Endothelial cell of umbilical vein (primary cell): ENCODE measurements around the gene PPP1R13B. TPM values are rescaled to one million over a fixed set of nuclear protein-coding genes. Genes with fewer than 3 reads are reported as not detected.

Source experiments
- BruUV-seq: library from RNA; stranded (reverse); fragments of 400-500 nt; replicated peaks from 2 replicates; lab custom pipeline; 2021; lab: Mats Ljungman, UMichigan
- CTCF ChIA-PET: fragments of 300-600, 350-600 bp; sonication (Branson Sonifier 250); formaldehyde crosslinking; loops from one replicate; lab custom pipeline; 2021; ENCODE audit warnings: antibody characterized with exemption, inconsistent platforms; lab: Charles Lee
- POLR2A ChIA-PET: fragments of 300-600, 350-600 bp; sonication (Branson Sonifier 250); formaldehyde crosslinking; loops from one replicate; lab custom pipeline; 2021; ENCODE audit warnings: antibody characterized with exemption, inconsistent platforms; lab: Charles Lee
- DNase-seq: peaks from one replicate; pipeline ENCODE4 v3.0.0-alpha.2; 2011; ENCODE audit warnings: low read depth, low spot score
- FAIRE-seq: peaks from 2 replicates; lab custom pipeline; 2011; peaks lifted over from hg19 to GRCh38; lab: Jason Lieb, UNC
- H2AFZ ChIP-seq: 2 replicates; pipeline ENCODE4 v1.6.0; 2012; ENCODE audit warnings: low read depth, low read length, control low read depth, inconsistent platforms
- H3K27ac ChIP-seq: 2 replicates; pipeline ENCODE4 v1.5.1; 2011; ENCODE audit warnings: low read depth, mild to moderate bottlenecking, control low read depth, low read length, moderate library complexity; ENCODE audit not compliant: insufficient read depth
- H3K27me3 ChIP-seq, 2 experiments: 2 replicates each; pipeline versions ENCODE4 v1.6.0 to v1.6.1; 2011; ENCODE audit warnings: low read length in 2 of 2, mixed read lengths in 1 of 2; ENCODE audit not compliant: control insufficient read depth in 2 of 2, insufficient read depth in 2 of 2
- H3K36me3 ChIP-seq, 2 experiments: 2 replicates in 1 of 2; 3 replicates in 1 of 2; pipeline ENCODE4 v1.5.1; 2011; ENCODE audit warnings: low read length in 2 of 2, mild to moderate bottlenecking in 1 of 2, moderate library complexity in 1 of 2; ENCODE audit not compliant: control insufficient read depth in 2 of 2, insufficient read depth in 2 of 2; ENCODE audit errors: extremely low read depth in 1 of 2
- H3K4me1 ChIP-seq: 3 replicates; pipeline ENCODE4 v1.5.1; 2011; ENCODE audit warnings: mild to moderate bottlenecking, low read length; ENCODE audit not compliant: control insufficient read depth, insufficient read depth; ENCODE audit errors: extremely low read depth
- H3K4me2 ChIP-seq: 2 replicates; pipeline ENCODE4 v1.6.1; 2011; ENCODE audit warnings: low read length, control low read depth, mixed read lengths; ENCODE audit not compliant: insufficient read depth
- H3K4me3 ChIP-seq, 3 experiments: fragments of 200-600 bp in 1 of 3; sonication (generic), shearing (Covaris generic) in 1 of 3; replicated peaks in 1 of 3; 2 replicates each; pipeline ENCODE4 v1.5.1; 2011 to 2016; ENCODE audit warnings: control low read depth in 3 of 3, low read length in 3 of 3, mild to moderate bottlenecking in 2 of 3, inconsistent platforms in 1 of 3, low read depth in 1 of 3, moderate library complexity in 1 of 3; ENCODE audit not compliant: insufficient read depth in 1 of 3
- H3K79me2 ChIP-seq: 2 replicates; pipeline ENCODE4 v1.6.0; 2012; ENCODE audit warnings: low read length, inconsistent platforms; ENCODE audit not compliant: control insufficient read depth, insufficient read depth
- H3K9ac ChIP-seq: replicated peaks from 2 replicates; pipeline ENCODE3; 2011; ENCODE audit warnings: low read length, control low read depth; ENCODE audit not compliant: insufficient read depth; ENCODE audit errors: extremely low read depth
- H3K9me1 ChIP-seq: replicated peaks from 3 replicates; pipeline ENCODE4 v1.6.0; 2011; ENCODE audit warnings: mild to moderate bottlenecking, low read length; ENCODE audit not compliant: control insufficient read depth, insufficient read depth; ENCODE audit errors: extremely low read depth
- H3K9me3 ChIP-seq: replicated peaks from 2 replicates; pipeline ENCODE4 v1.5.1; 2012; ENCODE audit warnings: low read length, inconsistent platforms; ENCODE audit not compliant: control insufficient read depth, insufficient read depth
- H4K20me1 ChIP-seq: replicated peaks from 2 replicates; pipeline ENCODE3; 2011; ENCODE audit warnings: mild to moderate bottlenecking, low read length; ENCODE audit not compliant: control insufficient read depth, insufficient read depth; ENCODE audit errors: extremely low read depth
- CTCF ChIP-seq, 2 donors: IDR thresholded peaks; 1 replicate in 1 of 2; 2 replicates in 1 of 2; pipeline ENCODE4 v1.5.1; 2011; ENCODE audit warnings: low read length in 2 of 2, mild to moderate bottlenecking in 2 of 2, moderate library complexity in 2 of 2, control low read depth in 1 of 2, inconsistent platforms in 1 of 2, low read depth in 1 of 2; ENCODE audit not compliant: insufficient read depth in 1 of 2; ENCODE audit errors: extremely low read depth in 1 of 2
- EZH2 ChIP-seq: IDR thresholded peaks from 2 replicates; pipeline ENCODE4 v1.6.1; 2012; ENCODE audit warnings: borderline replicate concordance, low read depth, mild to moderate bottlenecking, moderate library complexity, low read length, inconsistent platforms; ENCODE audit not compliant: severe bottlenecking
- FOS ChIP-seq: IDR thresholded peaks from 2 replicates; pipeline ENCODE4 v1.6.1; 2011; ENCODE audit warnings: mild to moderate bottlenecking, low read length, moderate library complexity, borderline replicate concordance; ENCODE audit not compliant: insufficient read depth
- GATA2 ChIP-seq: IDR thresholded peaks from 2 replicates; pipeline ENCODE4 v1.7.0; 2011; ENCODE audit warnings: low read depth, mild to moderate bottlenecking, moderate library complexity, mixed read lengths, low read length; ENCODE audit not compliant: insufficient read length, insufficient read depth
- JUN ChIP-seq: IDR thresholded peaks from 2 replicates; pipeline ENCODE4 v1.6.1; 2011; ENCODE audit warnings: borderline replicate concordance, low read depth; ENCODE audit not compliant: insufficient read length, insufficient read depth
- MYC ChIP-seq: IDR thresholded peaks from one replicate; pipeline ENCODE4 v1.6.1; 2011; ENCODE audit warnings: mild to moderate bottlenecking, low read depth, low read length
- POLR2A ChIP-seq: IDR thresholded peaks from 2 replicates; pipeline ENCODE4 v1.6.1; 2012; ENCODE audit warnings: low read depth, mild to moderate bottlenecking, control low read depth, low read length
- POLR2AphosphoS5 ChIP-seq: IDR thresholded peaks from 2 replicates; pipeline ENCODE4 v1.6.1; 2012; ENCODE audit warnings: low read depth, mild to moderate bottlenecking, control low read depth, low read length, moderate library complexity; ENCODE audit not compliant: insufficient read depth
- dilution Hi-C: fragments of 300-500 bp; cut with MboI; formaldehyde crosslinking; loops from one replicate; pipeline ENCODE4 v1.15.0; 2019; ENCODE audit warnings: low sequenced_read_pairs; ENCODE audit not compliant: extremely low pct_ligation_motif_present
- intact Hi-C: fragments of 100-400 bp; cut with micrococcal nuclease; formaldehyde crosslinking; loops from one replicate; pipeline ENCODE4 v1.10.0; 2022
- polyA plus RNA-seq, 4 experiments: library from polyadenylated mRNA; depleted of rRNA in 3 of 4; stranded (reverse) in 3 of 4; unstranded in 1 of 4; fragments of >200 nt; gene quantifications; 2 replicates each; pipeline versions ENCODE4 v1.2.1 to v1.2.3, GENCODE V29; 2011 to 2012; ENCODE audit warnings: missing spikeins in 1 of 4
- total RNA-seq: library from RNA; stranded (reverse); gene quantifications from 2 replicates; pipeline ENCODE4 v1.2.3, GENCODE V29; 2021
- TF ChIP-seq, protein P1 (sequence below): IDR thresholded peaks from 2 replicates; pipeline ENCODE4 v1.6.1; 2011; ENCODE audit not compliant: insufficient read depth, insufficient read length

The PPP1R13B gene
- total and polyA plus RNA-seq, 2 donors (not counting 3 experiments of a cell fraction or from before 2014, with no cell fraction given): 10.0 to 30.0 TPM

GRCh38 chr14:103811189-103811588 lies 36.2 kb downstream of the PPP1R13B start:
- no peak for DNase-seq
- no peak for FAIRE-seq
- dilution Hi-C loops: no loop called here
- Histone ChIP-seq H3K9me1 (no peaks in the 10 kb centered on the region), H3K4me3 (no peak overlapping the region), H3K4me2 (no peak overlapping the region), H3K4me1 (peaks cover 5% of the 10 kb centered on the region), H3K9ac (no peak overlapping the region), H3K9me3 (no peaks in the 10 kb centered on the region), H2AFZ (no peak overlapping the region), H3K27me3 (no peaks in the 10 kb centered on the region), H3K27ac (no peak overlapping the region), H4K20me1 (peaks cover 2% of the 10 kb centered on the region), H3K79me2 (peaks cover 6% of the 10 kb centered on the region), H3K36me3 (no peaks in the 10 kb centered on the region)
- POLR2A ChIA-PET: no interaction called here
- TF ChIP-seq EZH2: no peak
- TF ChIP-seq CTCF (IDR thresholded peaks at IDR 0.05; ENCODE audit: extremely low read depth in 1 of 2, insufficient read depth in 1 of 2, low read depth in 1 of 2, low read length in 2 of 2): no peak
- TF ChIP-seq POLR2AphosphoS5: no peak
- no peak for TF ChIP-seq JUN
- no peak for TF ChIP-seq FOS
- TF ChIP-seq GATA2: no peak
- TF ChIP-seq, protein P1, sequence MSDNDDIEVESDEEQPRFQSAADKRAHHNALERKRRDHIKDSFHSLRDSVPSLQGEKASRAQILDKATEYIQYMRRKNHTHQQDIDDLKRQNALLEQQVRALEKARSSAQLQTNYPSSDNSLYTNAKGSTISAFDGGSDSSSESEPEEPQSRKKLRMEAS: no peak
- no peak for TF ChIP-seq MYC
- TF ChIP-seq POLR2A: no peak
- intact Hi-C loops: no loop called here
- no TSS peak for BruUV-seq
- CTCF ChIA-PET: interaction anchor here (1.1 to 7.7 kb wide), 3 partner anchors 90 to 99 kb away, joined by 4 to 253 read pairs (median 5); no protein-coding TSS in a partner anchor
